ENCODE results near the gene PDE8A.

Gene PDE8A

GRCh38 chr15:84950570-84951111 lies 31.0 kb upstream of the PDE8A start:
- TF ChIP-seq CTCF (IDR thresholded peaks at IDR 0.05; ENCODE audit: control insufficient read depth, insufficient read depth, low read depth, low read length, missing control alignments) = no peak
- DNase-seq (ENCODE audit: low read depth) = no peak
- H3K4me3 ChIP-seq (ENCODE audit: control insufficient read depth, low read depth, low read length) = no peak overlapping the region

- no peak for TF ChIP-seq CTCF (IDR thresholded peaks at IDR 0.05; ENCODE audit: control insufficient read depth, insufficient read depth, low read depth, low read length, missing control alignments)
- no peak overlapping the region for H3K4me3 ChIP-seq (ENCODE audit: control insufficient read depth, low read depth, low read length)
- DNase-seq (ENCODE audit: low read depth) = no peak
Observed at GRCh38 chr15:84951736-84952135, 29.9 kb upstream of the PDE8A start.

DNA sequence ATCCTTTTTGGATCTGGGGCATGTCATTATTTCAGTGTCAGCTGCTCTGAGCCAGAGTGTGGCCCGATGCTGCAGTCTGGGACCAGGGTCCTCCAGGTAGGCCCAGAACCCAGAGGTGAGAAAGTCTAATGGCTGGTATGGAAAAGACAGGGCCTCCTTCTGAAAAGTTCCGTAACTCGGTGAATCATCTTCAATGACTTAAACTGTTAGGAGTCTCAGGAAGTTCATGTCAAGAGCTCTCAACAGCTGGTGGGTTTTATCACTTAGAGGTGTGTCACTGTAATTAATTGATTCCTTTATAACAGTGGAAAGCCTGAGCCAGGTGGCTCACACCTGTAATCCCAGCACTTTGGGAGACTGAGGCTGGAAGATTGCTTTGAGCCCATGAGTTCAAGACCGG lies 28.5 kb upstream of the PDE8A start:
- no peak for TF ChIP-seq CTCF (IDR thresholded peaks at IDR 0.05; ENCODE audit: control insufficient read depth, insufficient read depth, low read depth, low read length, missing control alignments)
- H3K4me3 ChIP-seq (ENCODE audit: control insufficient read depth, low read depth, low read length) = no peak overlapping the region
- no peak for DNase-seq (ENCODE audit: low read depth)

DNA sequence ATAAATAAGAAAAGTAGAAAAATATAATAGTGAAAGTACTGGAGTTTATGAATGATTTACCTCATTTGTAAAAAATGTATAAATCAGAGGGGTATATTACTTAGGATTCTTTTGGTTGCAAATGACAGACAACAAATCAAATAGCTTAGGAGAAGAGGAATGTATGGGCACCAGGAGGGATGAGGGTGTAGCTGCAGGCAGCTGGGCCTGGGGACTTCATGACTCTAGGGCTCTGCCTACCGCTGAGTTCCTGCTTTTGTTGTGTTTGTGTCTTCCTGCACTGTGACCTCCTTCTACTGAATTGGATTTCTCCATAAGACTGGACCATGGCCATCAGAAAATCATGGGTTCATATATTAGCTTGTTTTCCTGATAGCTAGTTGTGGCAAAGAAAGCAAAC lies 27.9 kb upstream of the PDE8A start:
- no peak for TF ChIP-seq CTCF (IDR thresholded peaks at IDR 0.05; ENCODE audit: control insufficient read depth, insufficient read depth, low read depth, low read length, missing control alignments)
- no peak overlapping the region for H3K4me3 ChIP-seq (ENCODE audit: control insufficient read depth, low read depth, low read length)
- no peak for DNase-seq (ENCODE audit: low read depth)

DNA sequence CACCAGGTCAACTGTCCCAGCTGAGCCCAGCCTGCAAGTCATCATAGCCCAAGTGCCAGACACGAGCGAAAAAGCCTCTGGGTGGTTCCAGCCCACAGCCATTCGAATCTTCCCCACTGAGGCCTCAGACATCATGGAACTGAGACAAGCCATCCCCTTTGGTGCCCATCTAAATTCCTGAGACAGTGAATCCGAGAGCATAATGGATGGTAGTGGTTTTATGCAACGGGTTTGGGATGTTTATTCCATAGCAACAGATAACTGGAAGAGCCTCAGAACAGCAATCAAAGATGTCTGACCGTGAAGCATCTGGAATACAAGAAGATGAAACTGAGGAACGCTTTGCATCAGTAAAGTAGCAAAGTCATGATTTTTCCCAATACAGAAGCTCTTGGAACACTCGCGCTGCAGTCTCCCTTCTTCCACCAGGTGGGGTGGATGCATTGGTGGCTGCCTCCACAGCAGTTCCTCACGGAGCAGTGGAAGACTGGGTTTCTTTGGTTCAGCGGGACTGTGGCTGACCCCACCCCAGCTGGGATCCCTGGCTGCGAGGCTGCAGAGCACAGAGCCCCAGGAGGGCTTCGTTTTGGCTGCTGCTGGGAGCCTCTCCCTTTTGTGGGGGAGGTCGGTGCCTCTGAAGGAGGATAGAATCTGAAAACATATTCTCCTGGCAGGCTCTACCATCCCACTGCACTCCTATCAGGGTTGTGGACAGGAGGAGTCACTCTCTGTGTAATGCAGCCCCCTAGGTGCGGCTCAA lies 26.4 kb upstream of the PDE8A start:
- peak; percentile 97 for TF ChIP-seq CTCF (IDR thresholded peaks at IDR 0.05; ENCODE audit: control insufficient read depth, insufficient read depth, low read depth, low read length, missing control alignments)
- DNase-seq (ENCODE audit: low read depth) = peak; percentile 41
- peak overlapping the region; percentile 29 for H3K4me3 ChIP-seq (ENCODE audit: control insufficient read depth, low read depth, low read length)

- no peak for TF ChIP-seq CTCF (IDR thresholded peaks at IDR 0.05; ENCODE audit: control insufficient read depth, insufficient read depth, low read depth, low read length, missing control alignments)
- DNase-seq (ENCODE audit: low read depth) = no peak
- H3K4me3 ChIP-seq (ENCODE audit: control insufficient read depth, low read depth, low read length) = no peak overlapping the region
Observed at GRCh38 chr15:84956199-84956598, 25.5 kb upstream of the PDE8A start.

Data from AG09309 (cell line).